A673 (cell line): ENCODE results near the gene SLC6A9. TPM values are rescaled to one million over a fixed set of nuclear protein-coding genes. Genes with fewer than 3 reads are reported as not detected.

Experiments used
- BruUV-seq: library from RNA; stranded (reverse); fragments of 400-500 nt; replicated peaks from 2 replicates; lab custom pipeline; 2021; lab: Mats Ljungman, UMichigan
- CTCF ChIA-PET: fragments of 300-600 bp; sonication (Branson Sonifier 250); formaldehyde crosslinking; loops from one replicate; lab custom pipeline; 2022; ENCODE audit warnings: antibody characterized with exemption; lab: Charles Lee
- POLR2A ChIA-PET: fragments of 300-600 bp; sonication (Branson Sonifier 250); formaldehyde crosslinking; loops from one replicate; lab custom pipeline; 2022; ENCODE audit warnings: antibody characterized with exemption; ENCODE audit not compliant: low non-redundant PET; lab: Charles Lee
- DNase-seq: peaks from one replicate; pipeline ENCODE4 v3.0.0-alpha.2; 2015; ENCODE audit warnings: low spot score
- H3K27ac ChIP-seq: fragments of 200-600 bp; sonication (generic); 2 replicates; pipeline ENCODE4 v1.5.1; 2016; ENCODE audit warnings: mixed run types, low read depth, mild to moderate bottlenecking, mixed read lengths, antibody characterized with exemption, low read length; ENCODE audit not compliant: poor library complexity, severe bottlenecking
- H3K27me3 ChIP-seq: fragments of 200-600 bp; sonication (generic); replicated peaks from 2 replicates; pipeline ENCODE4 v1.6.1; 2017; ENCODE audit warnings: mixed run types, low read depth, mild to moderate bottlenecking, mixed read lengths, antibody characterized with exemption, low read length; ENCODE audit not compliant: insufficient read depth, poor library complexity
- H3K36me3 ChIP-seq: fragments of 200-600 bp; sonication (generic); 2 replicates; pipeline ENCODE4 v1.6.1; 2016; ENCODE audit warnings: mixed run types, mild to moderate bottlenecking, mixed read lengths, antibody characterized with exemption, low read length; ENCODE audit not compliant: insufficient read depth, poor library complexity, severe bottlenecking
- H3K4me1 ChIP-seq: fragments of 200-600 bp; sonication (generic); 2 replicates; pipeline ENCODE4 v1.6.1; 2017; ENCODE audit warnings: mixed run types, mild to moderate bottlenecking, mixed read lengths, antibody characterized with exemption, low read length; ENCODE audit not compliant: insufficient read depth, poor library complexity, severe bottlenecking
- H3K4me3 ChIP-seq: fragments of 200-600 bp; sonication (generic); 2 replicates; pipeline ENCODE4 v1.5.1; 2016; ENCODE audit warnings: low read depth, mixed run types, mild to moderate bottlenecking, mixed read lengths, low read length; ENCODE audit not compliant: poor library complexity, severe bottlenecking
- H3K9me3 ChIP-seq: fragments of 200-600 bp; sonication (generic); 2 replicates; pipeline ENCODE4 v1.6.1; 2016; ENCODE audit warnings: mixed run types, low read depth, mild to moderate bottlenecking, mixed read lengths, antibody characterized with exemption, low read length; ENCODE audit not compliant: poor library complexity, severe bottlenecking
- EZH2 ChIP-seq: fragments of 200-600 bp; sonication (generic); IDR thresholded peaks from 2 replicates; pipeline ENCODE4 v1.6.1; 2017; ENCODE audit warnings: borderline replicate concordance, low read depth, mild to moderate bottlenecking, mixed read lengths, antibody characterized with exemption, low read length; ENCODE audit not compliant: poor library complexity, severe bottlenecking
- intact Hi-C: fragments of 100-400 bp; cut with micrococcal nuclease; formaldehyde crosslinking; loops from one replicate; pipeline ENCODE4 v1.10.0; 2022; ENCODE audit not compliant: unreplicated experiment
- total RNA-seq: library from RNA; stranded (reverse); gene quantifications from 2 replicates; pipeline ENCODE4 v1.2.3, GENCODE V29; 2021
- TF ChIP-seq, protein P1 (sequence below): fragments of 300-800, 200-600 bp; sonication (generic); conservative IDR thresholded peaks from 2 replicates; pipeline ENCODE4 v1.5.1; 2017; ENCODE audit warnings: low read depth, mild to moderate bottlenecking, antibody characterized with exemption, low read length, moderate library complexity, mixed read lengths

SLC6A9 gene
- total RNA-seq, 1 experiment from 2014 or later, result 31.4 TPM

DNA sequence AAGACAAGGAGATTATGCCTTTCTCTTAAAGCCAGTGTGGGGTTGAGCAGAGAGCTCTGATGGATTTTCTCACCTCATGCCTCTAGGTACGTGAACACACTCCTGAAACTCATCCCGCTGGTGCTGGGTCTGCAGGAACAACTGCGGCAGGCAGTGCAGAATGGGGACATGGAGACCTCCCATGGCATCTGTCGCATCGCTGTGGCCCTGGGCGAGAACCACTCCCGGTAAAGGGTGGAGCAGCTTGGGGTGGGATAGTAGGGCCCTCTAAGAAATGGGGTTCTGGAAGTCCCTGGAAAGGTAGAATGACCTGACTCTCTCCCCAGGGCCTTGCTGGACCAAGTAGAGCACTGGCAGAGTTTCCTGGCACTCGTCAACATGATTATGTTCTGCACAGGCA is 75.0 kb downstream of the SLC6A9 start:
- POLR2A ChIA-PET, result no interaction called here
- no peak overlapping the region for H3K27ac ChIP-seq
- BruUV-seq, result no TSS peak
- no peak for TF ChIP-seq EZH2
- H3K27me3 ChIP-seq, result no peaks in the 10 kb centered on the region
- no peak for DNase-seq
- intact Hi-C loops, result no loop called here
- H3K4me3 ChIP-seq, result no peak overlapping the region
- CTCF ChIA-PET, result no interaction called here
- H3K9me3 ChIP-seq, result no peaks in the 10 kb centered on the region
- H3K4me1 ChIP-seq, result no peaks in the 10 kb centered on the region
- H3K36me3 ChIP-seq, result peaks cover 11% of the 10 kb centered on the region

DNA sequence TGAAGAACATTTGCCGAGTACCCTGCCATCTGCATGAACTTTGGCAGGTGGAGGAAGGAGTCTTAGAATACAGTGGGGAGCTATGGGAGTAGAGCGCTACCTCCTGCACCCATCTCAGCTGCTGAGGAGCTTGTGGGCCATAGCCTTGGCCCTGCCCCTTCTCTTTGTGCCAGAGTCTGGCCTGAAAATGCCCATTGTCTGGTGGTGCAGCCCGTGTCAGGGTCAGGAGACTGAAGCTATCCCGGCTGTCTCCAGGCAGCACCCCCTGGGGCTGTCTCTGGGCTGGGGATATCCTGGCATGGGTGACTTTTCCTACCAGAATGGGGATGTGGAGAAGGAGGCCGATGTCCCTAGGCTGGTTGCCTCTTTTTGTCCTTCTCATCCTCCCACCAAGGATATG is 77.2 kb downstream of the SLC6A9 start:
- Histone ChIP-seq H3K9me3 (no peaks in the 10 kb centered on the region), H3K36me3 (peaks cover 6% of the 10 kb centered on the region), H3K27ac (no peak overlapping the region), H3K4me3 (no peak overlapping the region), H3K4me1 (no peaks in the 10 kb centered on the region), H3K27me3 (no peaks in the 10 kb centered on the region)
- DNase-seq, result no peak
- BruUV-seq, result no TSS peak
- TF ChIP-seq, protein P1, sequence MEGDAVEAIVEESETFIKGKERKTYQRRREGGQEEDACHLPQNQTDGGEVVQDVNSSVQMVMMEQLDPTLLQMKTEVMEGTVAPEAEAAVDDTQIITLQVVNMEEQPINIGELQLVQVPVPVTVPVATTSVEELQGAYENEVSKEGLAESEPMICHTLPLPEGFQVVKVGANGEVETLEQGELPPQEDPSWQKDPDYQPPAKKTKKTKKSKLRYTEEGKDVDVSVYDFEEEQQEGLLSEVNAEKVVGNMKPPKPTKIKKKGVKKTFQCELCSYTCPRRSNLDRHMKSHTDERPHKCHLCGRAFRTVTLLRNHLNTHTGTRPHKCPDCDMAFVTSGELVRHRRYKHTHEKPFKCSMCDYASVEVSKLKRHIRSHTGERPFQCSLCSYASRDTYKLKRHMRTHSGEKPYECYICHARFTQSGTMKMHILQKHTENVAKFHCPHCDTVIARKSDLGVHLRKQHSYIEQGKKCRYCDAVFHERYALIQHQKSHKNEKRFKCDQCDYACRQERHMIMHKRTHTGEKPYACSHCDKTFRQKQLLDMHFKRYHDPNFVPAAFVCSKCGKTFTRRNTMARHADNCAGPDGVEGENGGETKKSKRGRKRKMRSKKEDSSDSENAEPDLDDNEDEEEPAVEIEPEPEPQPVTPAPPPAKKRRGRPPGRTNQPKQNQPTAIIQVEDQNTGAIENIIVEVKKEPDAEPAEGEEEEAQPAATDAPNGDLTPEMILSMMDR, result no peak
- TF ChIP-seq EZH2, result no peak
- intact Hi-C loops, result no loop called here
- POLR2A ChIA-PET, result no interaction called here
- CTCF ChIA-PET, result no interaction called here

DNA sequence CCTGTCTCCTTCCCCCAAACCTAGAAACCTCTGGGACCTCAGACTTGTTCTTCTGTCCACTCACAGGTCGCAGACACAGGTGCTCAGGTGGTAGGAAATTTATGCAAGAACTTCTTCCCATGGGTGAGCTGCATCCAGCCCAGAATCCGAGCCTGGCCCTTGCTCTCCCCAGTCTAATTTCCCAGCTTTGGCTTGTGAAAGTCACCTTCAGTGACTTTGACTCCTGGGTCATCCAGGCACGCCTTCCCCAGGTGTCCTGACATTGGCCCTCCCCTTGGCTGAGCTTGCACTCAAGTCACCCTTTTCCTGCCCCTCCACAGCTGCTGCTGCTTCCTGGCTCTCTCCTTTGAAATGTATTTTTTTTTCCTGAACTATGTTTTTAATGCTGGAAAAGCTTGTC is 77.9 kb downstream of the SLC6A9 start:
- Histone ChIP-seq H3K27ac (no peak overlapping the region), H3K9me3 (no peaks in the 10 kb centered on the region), H3K4me3 (no peak overlapping the region), H3K4me1 (peaks cover 1% of the 10 kb centered on the region), H3K36me3 (peaks cover 6% of the 10 kb centered on the region), H3K27me3 (no peaks in the 10 kb centered on the region)
- intact Hi-C loops, result no loop called here
- CTCF ChIA-PET, result interaction anchor here (1.1 kb wide), 1 partner anchor 24 kb away, joined by 7 read pairs; no protein-coding TSS in a partner anchor
- no peak for DNase-seq
- POLR2A ChIA-PET, result no interaction called here
- TF ChIP-seq, protein P1, result no peak
- TF ChIP-seq EZH2, result no peak
- no TSS peak for BruUV-seq

DNA sequence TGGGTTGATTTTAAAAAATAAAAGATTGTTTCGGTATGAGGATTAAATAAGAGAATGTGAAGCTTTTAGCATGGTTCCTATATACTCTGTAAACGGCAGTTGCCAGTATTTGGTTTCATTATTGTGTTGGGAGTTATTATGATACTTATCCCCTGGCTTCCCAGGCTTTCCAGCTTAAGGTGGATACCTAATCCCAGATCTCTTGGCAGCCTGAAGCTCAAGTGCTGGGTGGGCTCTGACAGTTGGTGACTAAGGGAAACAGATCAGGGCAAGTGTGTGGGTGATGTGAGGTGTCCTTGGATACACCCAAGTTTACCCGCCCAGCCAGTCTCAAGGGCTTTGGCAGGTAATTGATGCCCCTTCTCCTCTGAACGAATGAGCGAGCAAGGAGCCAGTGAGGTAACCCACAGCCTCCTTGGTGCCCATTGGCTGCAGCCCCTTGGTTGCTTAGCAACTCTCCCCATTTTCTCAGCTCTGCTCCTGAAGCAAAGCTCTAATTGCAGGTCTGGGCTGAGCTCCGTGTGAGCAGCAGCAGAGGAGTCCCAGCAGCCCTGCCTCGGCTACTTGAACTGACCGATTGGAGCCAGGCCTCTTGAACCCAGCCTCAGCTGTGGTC is 78.4 kb downstream of the SLC6A9 start:
- intact Hi-C loops, result no loop called here
- no peaks in the 10 kb centered on the region for H3K27me3 ChIP-seq

More for the DNA sequence above, 78.4 kb downstream of the SLC6A9 start:
- POLR2A ChIA-PET, result no interaction called here
- BruUV-seq, result no TSS peak
- Histone ChIP-seq H3K9me3 (no peaks in the 10 kb centered on the region), H3K27ac (no peak overlapping the region), H3K4me3 (no peak overlapping the region), H3K36me3 (peaks cover 2% of the 10 kb centered on the region), H3K4me1 (peaks cover 6% of the 10 kb centered on the region)
- CTCF ChIA-PET, result interaction anchor here (1.1 kb wide), 1 partner anchor 24 kb away, joined by 7 read pairs; no protein-coding TSS in a partner anchor
- TF ChIP-seq EZH2, result no peak
- TF ChIP-seq, protein P1, result no peak
- DNase-seq, result no peak
